NCI-H2171 (cell line): Measurements from ENCODE around the gene TXNDC8.

Experiments used
- DNase-seq: peaks from one replicate; lab custom pipeline; 2025; lab: John Stamatoyannopoulos, UW

Gene TXNDC8

GRCh38 chr9:110278080-110278707, 59.5 kb downstream of the TXNDC8 start:
- no peak for DNase-seq

- peak; percentile 13 for DNase-seq
These were observed 60.9 kb downstream of the TXNDC8 start for GRCh38 chr9:110276781-110277180.

GRCh38 chr9:110270211-110270995, 67.3 kb downstream of the TXNDC8 start:
- no peak for DNase-seq

- no peak for DNase-seq
These were observed 70.9 kb downstream of the TXNDC8 start for GRCh38 chr9:110266795-110267194.

GRCh38 chr9:110261632-110262031, 76.0 kb downstream of the TXNDC8 start:
- no peak for DNase-seq

- no peak for DNase-seq
These were observed 76.8 kb downstream of the TXNDC8 start for GRCh38 chr9:110260911-110261310.

- no peak for DNase-seq
These were observed 78.1 kb downstream of the TXNDC8 start for GRCh38 chr9:110259566-110259965.

- DNase-seq, result no peak
These were observed 79.0 kb downstream of the TXNDC8 start for GRCh38 chr9:110258690-110259091.

GRCh38 chr9:110257956-110258355, 79.7 kb downstream of the TXNDC8 start:
- no peak for DNase-seq

- no peak for DNase-seq
These were observed 80.4 kb downstream of the TXNDC8 start for GRCh38 chr9:110257097-110257841.

- DNase-seq, result peak; percentile 90
These were observed 81.1 kb downstream of the TXNDC8 start, which contains the start of gene TXN for GRCh38 chr9:110256380-110257096. Gene TXN, minus strand, starts transcription at chr9:110256507. Its CDS starts 72 bp downstream, at chr9:110256435.

GRCh38 chr9:110255463-110256379, 81.9 kb downstream of the TXNDC8 start:
- peak; percentile 25 for DNase-seq

- DNase-seq, result peak; percentile 25
These were observed 82.6 kb downstream of the TXNDC8 start for GRCh38 chr9:110255034-110255462.

GRCh38 chr9:110254500-110254899, 83.2 kb downstream of the TXNDC8 start:
- no peak for DNase-seq
